ENCODE results near the gene ERN1. TPM values are rescaled to one million over a fixed set of nuclear protein-coding genes. Genes with fewer than 3 reads are reported as not detected.
A peak's percentile ranks its signal among the peaks of the same experiment; 100 is the strongest.

The ERN1 gene
- total RNA-seq, 2 donors from 2014 or later: 9.0 to 13.7 TPM

GRCh38 chr17:64081802-64082799 lies 47.8 kb downstream of the ERN1 start:
- Histone ChIP-seq H3K36me3 (ENCODE audit: control insufficient read depth, insufficient read depth, low read length) (peaks cover 10% of the 10 kb centered on the region), H3K27ac (ENCODE audit: low read depth, low read length) (no peak overlapping the region), H3K4me1 (ENCODE audit: control insufficient read depth, insufficient read depth, low read length) (peaks cover 2% of the 10 kb centered on the region), H3K27me3 (ENCODE audit: control insufficient read depth, insufficient read depth, low read length, poor library complexity, severe bottlenecking) (no peaks in the 10 kb centered on the region), H3K9me3 (ENCODE audit: control insufficient read depth, low read length) (no peaks in the 10 kb centered on the region), H3K4me3 (ENCODE audit: low read length) (no peak overlapping the region), H3K9ac (ENCODE audit: extremely low read depth, low read length, poor library complexity, severe bottlenecking) (no peak overlapping the region)
- TF ChIP-seq CTCF (conservative IDR thresholded peaks at IDR 0.05): no peak
- peaks cover 1% of the 10 kb centered on the region for H3K4me1 Mint-ChIP-seq
- H3K27ac Mint-ChIP-seq: peak overlapping the region; percentile 26
- H3K27me3 Mint-ChIP-seq (ENCODE audit: insufficient read depth): no peaks in the 10 kb centered on the region
- H3K4me3 Mint-ChIP-seq: no peak overlapping the region
- no peaks in the 10 kb centered on the region for H3K9me3 Mint-ChIP-seq
- 84 to 89% methylated on average over 5 to 8 of the region's 8 CpGs for WGBS, 2 experiments (ENCODE audit: insufficient coverage in 1 of 2, insufficient read length in 1 of 2)
- DNase-seq: no peak
- peaks cover 3% of the 10 kb centered on the region for H3K36me3 Mint-ChIP-seq (ENCODE audit: low read depth)

GRCh38 chr17:64080174-64080618 lies 49.7 kb downstream of the ERN1 start:
- Histone ChIP-seq H3K4me1 (ENCODE audit: control insufficient read depth, insufficient read depth, low read length) (peaks cover 2% of the 10 kb centered on the region), H3K4me3 (ENCODE audit: low read length) (no peak overlapping the region), H3K27me3 (ENCODE audit: control insufficient read depth, insufficient read depth, low read length, poor library complexity, severe bottlenecking) (no peaks in the 10 kb centered on the region), H3K36me3 (ENCODE audit: control insufficient read depth, insufficient read depth, low read length) (peaks cover 10% of the 10 kb centered on the region), H3K9ac (ENCODE audit: extremely low read depth, low read length, poor library complexity, severe bottlenecking) (no peak overlapping the region), H3K27ac (ENCODE audit: low read depth, low read length) (no peak overlapping the region), H3K9me3 (ENCODE audit: control insufficient read depth, low read length) (no peaks in the 10 kb centered on the region)
- Mint-ChIP-seq H3K27me3 (ENCODE audit: insufficient read depth) (no peaks in the 10 kb centered on the region), H3K27ac (no peak overlapping the region), H3K36me3 (ENCODE audit: low read depth) (peaks cover 3% of the 10 kb centered on the region), H3K9me3 (no peaks in the 10 kb centered on the region), H3K4me1 (no peaks in the 10 kb centered on the region), H3K4me3 (no peak overlapping the region)
- TF ChIP-seq CTCF (conservative IDR thresholded peaks at IDR 0.05): no peak
- no peak for DNase-seq
- WGBS, 2 experiments (ENCODE audit: insufficient coverage in 1 of 2, insufficient read length in 1 of 2): 93 to 94% methylated on average over 3 of the region's 3 CpGs

- Mint-ChIP-seq H3K9me3 (no peaks in the 10 kb centered on the region), H3K27me3 (ENCODE audit: insufficient read depth) (no peaks in the 10 kb centered on the region), H3K4me3 (no peak overlapping the region), H3K36me3 (ENCODE audit: low read depth) (peaks cover 15% of the 10 kb centered on the region), H3K4me1 (no peaks in the 10 kb centered on the region), H3K27ac (no peak overlapping the region)
- H3K36me3 ChIP-seq (ENCODE audit: control insufficient read depth, insufficient read depth, low read length): peaks cover 12% of the 10 kb centered on the region
- H3K27me3 ChIP-seq (ENCODE audit: control insufficient read depth, insufficient read depth, low read length, poor library complexity, severe bottlenecking): no peaks in the 10 kb centered on the region
- no peak overlapping the region for H3K27ac ChIP-seq (ENCODE audit: low read depth, low read length)
- H3K9ac ChIP-seq (ENCODE audit: extremely low read depth, low read length, poor library complexity, severe bottlenecking): no peak overlapping the region
- no peak for DNase-seq
- 95 to 98% methylated on average over 8 to 11 of the region's 11 CpGs for WGBS, 2 experiments (ENCODE audit: insufficient coverage in 1 of 2, insufficient read length in 1 of 2)
- TF ChIP-seq CTCF (conservative IDR thresholded peaks at IDR 0.05): no peak
- H3K4me1 ChIP-seq (ENCODE audit: control insufficient read depth, insufficient read depth, low read length): peaks cover 2% of the 10 kb centered on the region
- H3K4me3 ChIP-seq (ENCODE audit: low read length): no peak overlapping the region
- no peaks in the 10 kb centered on the region for H3K9me3 ChIP-seq (ENCODE audit: control insufficient read depth, low read length)
These were observed 52.6 kb downstream of the ERN1 start for GRCh38 chr17:64077379-64077778.
